Smooth muscle cell (in vitro differentiated cells): ENCODE measurements around the gene MYL7. TPM values are rescaled to one million over a fixed set of nuclear protein-coding genes. Genes with fewer than 3 reads are reported as not detected.

Experiments used
- DNase-seq: peaks from one replicate; lab custom pipeline; 2025; ENCODE audit not compliant: unreplicated experiment; lab: John Stamatoyannopoulos, UW
- H2AFZ ChIP-seq: fragments of 200-600 bp; sonication (generic); 2 replicates; pipeline ENCODE4 v1.6.0; 2016; ENCODE audit warnings: antibody characterized with exemption, low read depth, mild to moderate bottlenecking
- H3F3A ChIP-seq: fragments of 200-600 bp; sonication (generic); 2 replicates; pipeline ENCODE4 v1.6.0; 2017; ENCODE audit warnings: antibody characterized with exemption, low read depth
- H3K27ac ChIP-seq: fragments of 200-600 bp; sonication (generic); 2 replicates; pipeline ENCODE4 v1.5.1; 2016; ENCODE audit warnings: low read depth, mild to moderate bottlenecking
- H3K27me3 ChIP-seq: fragments of 200-600 bp; sonication (generic); 2 replicates; pipeline ENCODE4 v1.6.1; 2016; ENCODE audit warnings: low read depth, mild to moderate bottlenecking
- H3K36me3 ChIP-seq: fragments of 200-600 bp; sonication (generic); 2 replicates; pipeline ENCODE4 v1.5.1; 2016; ENCODE audit warnings: low read depth
- H3K4me1 ChIP-seq: fragments of 200-600 bp; sonication (generic); 2 replicates; pipeline ENCODE4 v1.5.1; 2016; ENCODE audit warnings: low read depth
- H3K4me2 ChIP-seq: fragments of 200-600 bp; sonication (generic); 2 replicates; pipeline ENCODE4 v1.6.0; 2016; ENCODE audit warnings: mild to moderate bottlenecking
- H3K4me3 ChIP-seq: fragments of 200-600 bp; sonication (generic); 2 replicates; pipeline ENCODE4 v1.5.1; 2016; ENCODE audit warnings: mild to moderate bottlenecking
- H3K79me2 ChIP-seq: fragments of 200-600 bp; sonication (generic); 2 replicates; pipeline ENCODE4 v1.6.0; 2016; ENCODE audit warnings: low read depth, mild to moderate bottlenecking
- H3K9ac ChIP-seq: fragments of 200-600 bp; sonication (generic); 2 replicates; pipeline ENCODE4 v1.6.0; 2016; ENCODE audit warnings: low read depth
- H3K9me3 ChIP-seq: fragments of 200-600 bp; sonication (generic); replicated peaks from 2 replicates; pipeline ENCODE4 v1.5.1; 2016; ENCODE audit warnings: low read depth
- H4K20me1 ChIP-seq: fragments of 200-600 bp; sonication (generic); 2 replicates; pipeline ENCODE4 v1.6.0; 2016; ENCODE audit warnings: low read depth
- WGBS: methylation state at CpG from one replicate; pipeline ENCODE4 v1.1.7; 2016; ENCODE audit warnings: low lambda C conversion rate; 5-methylcytosine and 5-hydroxymethylcytosine counted together
- polyA plus RNA-seq: library from polyadenylated mRNA; unstranded; fragments of >200 nt; fragmentation: Nextera tagmentation; extraction: Ambion mirVana; gene quantifications from 2 replicates; pipeline ENCODE4 v1.2.1, GENCODE V29; 2016
- total RNA-seq: library from RNA; depleted of rRNA; stranded (reverse); fragments of >200 nt; gene quantifications from 2 replicates; pipeline ENCODE4 v1.2.3, GENCODE V29; 2014
- TF ChIP-seq, protein P1 (sequence below): fragments of 200-600 bp; sonication (generic); IDR thresholded peaks from 2 replicates; pipeline ENCODE4 v1.5.1; 2017; ENCODE audit warnings: borderline replicate concordance, mild to moderate bottlenecking, antibody characterized with exemption; ENCODE audit not compliant: insufficient read depth, poor library complexity, severe bottlenecking

Gene MYL7
- total and polyA plus RNA-seq, 2 experiments from 2014 or later, result 35.8 to 95.1 TPM

DNA sequence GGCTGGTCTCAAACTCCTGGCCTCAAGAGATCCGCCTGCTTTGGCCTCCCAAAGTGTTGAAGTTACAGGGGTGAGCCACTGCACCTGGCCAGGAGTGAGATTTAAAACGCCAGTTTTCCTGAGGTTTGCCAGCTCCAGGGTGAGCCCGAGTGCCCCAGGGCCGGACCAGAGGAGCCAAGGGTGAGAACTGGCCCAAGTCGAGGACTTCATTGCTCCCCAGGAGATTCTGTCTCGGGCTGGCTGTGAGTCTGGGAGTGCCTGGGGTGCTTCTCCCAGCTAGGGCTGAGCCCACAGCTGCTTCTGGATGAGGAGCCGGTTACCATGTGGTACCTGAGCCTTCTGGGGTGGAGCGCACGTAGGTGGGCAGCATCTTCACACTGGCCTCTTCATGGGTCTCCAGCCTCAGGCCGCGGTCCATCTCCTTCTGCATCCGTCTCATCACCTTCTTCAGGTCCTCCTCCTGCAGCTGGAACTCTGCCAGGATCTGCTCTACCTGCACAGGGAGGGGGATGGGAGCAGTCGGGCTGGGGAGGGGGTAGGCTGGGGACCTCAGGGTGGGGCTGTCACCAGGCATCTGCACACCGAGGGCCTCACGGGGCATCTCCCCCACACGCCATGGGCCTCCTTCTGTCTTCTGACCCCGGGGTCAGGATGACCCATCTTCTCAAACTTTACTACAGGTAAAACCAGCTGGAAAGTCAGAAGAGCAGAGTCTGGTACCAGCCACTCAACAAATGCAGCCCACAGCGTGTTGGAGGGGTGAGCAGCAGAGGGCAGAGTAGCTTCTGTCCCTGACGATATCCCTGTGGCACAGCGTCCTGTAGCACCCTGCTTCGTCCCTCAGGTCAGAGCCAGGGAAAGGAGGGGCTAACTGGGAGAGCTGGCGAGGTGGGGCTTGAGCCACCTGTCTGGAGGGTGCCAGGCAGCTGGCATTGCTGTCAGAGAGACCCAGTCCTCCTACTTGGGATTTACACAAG, 12.1 kb upstream of the MYL7 start:
- H3K4me1 ChIP-seq, result no peaks in the 10 kb centered on the region
- H2AFZ ChIP-seq, result no peak overlapping the region
- H3F3A ChIP-seq, result no peaks in the 10 kb centered on the region
- H3K36me3 ChIP-seq, result no peaks in the 10 kb centered on the region
- H3K27me3 ChIP-seq, result no peaks in the 10 kb centered on the region
- no peak overlapping the region for H3K27ac ChIP-seq
- no peaks in the 10 kb centered on the region for H4K20me1 ChIP-seq
- no peaks in the 10 kb centered on the region for H3K79me2 ChIP-seq
- no peaks in the 10 kb centered on the region for H3K9me3 ChIP-seq
- no peak overlapping the region for H3K4me3 ChIP-seq
- DNase-seq, result no peak
- WGBS, result 90% methylated on average over 20 of the region's 22 CpGs
- H3K4me2 ChIP-seq, result no peak overlapping the region
- TF ChIP-seq, protein P1, sequence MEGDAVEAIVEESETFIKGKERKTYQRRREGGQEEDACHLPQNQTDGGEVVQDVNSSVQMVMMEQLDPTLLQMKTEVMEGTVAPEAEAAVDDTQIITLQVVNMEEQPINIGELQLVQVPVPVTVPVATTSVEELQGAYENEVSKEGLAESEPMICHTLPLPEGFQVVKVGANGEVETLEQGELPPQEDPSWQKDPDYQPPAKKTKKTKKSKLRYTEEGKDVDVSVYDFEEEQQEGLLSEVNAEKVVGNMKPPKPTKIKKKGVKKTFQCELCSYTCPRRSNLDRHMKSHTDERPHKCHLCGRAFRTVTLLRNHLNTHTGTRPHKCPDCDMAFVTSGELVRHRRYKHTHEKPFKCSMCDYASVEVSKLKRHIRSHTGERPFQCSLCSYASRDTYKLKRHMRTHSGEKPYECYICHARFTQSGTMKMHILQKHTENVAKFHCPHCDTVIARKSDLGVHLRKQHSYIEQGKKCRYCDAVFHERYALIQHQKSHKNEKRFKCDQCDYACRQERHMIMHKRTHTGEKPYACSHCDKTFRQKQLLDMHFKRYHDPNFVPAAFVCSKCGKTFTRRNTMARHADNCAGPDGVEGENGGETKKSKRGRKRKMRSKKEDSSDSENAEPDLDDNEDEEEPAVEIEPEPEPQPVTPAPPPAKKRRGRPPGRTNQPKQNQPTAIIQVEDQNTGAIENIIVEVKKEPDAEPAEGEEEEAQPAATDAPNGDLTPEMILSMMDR, result no peak
- no peak overlapping the region for H3K9ac ChIP-seq

DNA sequence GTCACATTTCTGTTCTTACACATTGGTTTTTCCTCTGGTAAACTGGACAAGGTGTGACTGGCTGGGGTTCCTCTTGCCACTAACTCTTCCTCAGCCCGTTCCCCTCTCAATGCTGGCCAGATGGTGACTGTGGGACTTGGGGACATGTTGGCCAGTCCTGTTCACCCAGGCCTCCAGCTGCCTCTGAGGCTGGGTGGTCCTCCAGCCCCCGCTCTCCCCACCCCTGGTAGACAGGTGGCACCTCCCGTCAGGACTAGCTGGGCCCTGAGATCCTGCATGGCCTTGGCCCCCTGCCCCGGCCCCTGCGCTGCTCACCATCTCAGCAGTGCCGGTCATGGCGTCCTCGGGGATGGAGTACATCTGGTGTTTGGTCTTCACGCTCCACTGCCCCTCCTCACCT, 10.8 kb upstream of the MYL7 start:
- H3K4me3 ChIP-seq, result no peak overlapping the region
- H3K4me2 ChIP-seq, result no peak overlapping the region
- H4K20me1 ChIP-seq, result no peaks in the 10 kb centered on the region
- TF ChIP-seq, protein P1, result no peak
- DNase-seq, result no peak
- no peak overlapping the region for H3K27ac ChIP-seq
- no peaks in the 10 kb centered on the region for H3K27me3 ChIP-seq
- no peaks in the 10 kb centered on the region for H3F3A ChIP-seq
- no peak overlapping the region for H2AFZ ChIP-seq
- no peak overlapping the region for H3K9ac ChIP-seq
- H3K79me2 ChIP-seq, result no peaks in the 10 kb centered on the region
- WGBS, result 95% methylated on average over 9 of the region's 9 CpGs
- H3K36me3 ChIP-seq, result no peaks in the 10 kb centered on the region
- H3K9me3 ChIP-seq, result no peaks in the 10 kb centered on the region
- H3K4me1 ChIP-seq, result no peaks in the 10 kb centered on the region

DNA sequence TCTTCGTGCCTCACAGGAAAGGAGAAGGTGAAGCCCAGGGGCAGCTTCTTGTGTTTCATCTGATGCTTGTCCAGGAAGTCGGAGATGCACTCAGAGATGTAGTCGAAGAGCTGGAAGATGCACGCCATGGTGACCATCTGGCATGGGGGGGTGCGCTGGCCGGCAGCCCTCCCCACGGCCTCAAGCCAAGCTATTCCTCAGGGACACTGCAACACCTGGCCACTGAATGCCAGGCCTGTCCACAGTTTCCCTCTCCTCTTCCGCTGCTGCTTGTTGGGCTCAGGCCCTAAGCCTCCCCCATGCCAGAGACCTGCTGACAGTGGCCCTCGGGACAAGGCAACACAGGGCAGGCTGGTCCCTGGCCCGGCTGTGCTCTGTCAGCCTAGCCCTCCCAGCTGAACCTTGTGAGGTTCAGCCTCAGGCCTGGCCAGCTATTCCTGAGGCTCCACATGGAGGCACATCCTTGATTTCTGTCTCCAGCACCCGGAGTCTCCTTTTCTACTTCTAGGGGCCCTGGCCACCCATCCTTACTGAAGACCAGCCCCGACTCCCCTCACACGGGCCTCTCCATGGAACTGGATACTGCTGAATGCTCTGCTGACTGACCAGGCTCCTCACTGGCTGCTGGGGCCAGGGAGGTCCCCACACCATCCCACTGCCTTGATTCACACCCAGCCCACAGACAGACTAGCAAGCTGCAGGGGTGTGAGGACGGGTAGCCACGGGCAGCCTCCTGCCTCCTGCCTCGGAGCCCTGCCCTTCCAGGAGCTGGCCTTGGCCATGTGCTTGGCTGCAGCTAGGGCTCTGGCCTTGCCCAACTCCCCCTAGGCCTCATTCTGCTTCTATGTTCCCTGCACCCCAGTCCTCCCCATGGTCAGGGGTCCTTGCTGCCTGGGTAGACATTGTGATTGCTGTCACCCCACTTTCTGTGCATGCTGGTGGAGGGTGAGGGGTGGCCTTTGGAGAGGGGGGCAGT, 10.1 kb upstream of the MYL7 start:
- H3K4me2 ChIP-seq, result no peak overlapping the region
- 91% methylated on average over 16 of the region's 16 CpGs for WGBS
- no peak for DNase-seq
- H3K9ac ChIP-seq, result no peak overlapping the region
- no peaks in the 10 kb centered on the region for H3K27me3 ChIP-seq
- no peaks in the 10 kb centered on the region for H3K36me3 ChIP-seq
- H3K4me3 ChIP-seq, result no peak overlapping the region
- H3K27ac ChIP-seq, result no peak overlapping the region
- H3K4me1 ChIP-seq, result no peaks in the 10 kb centered on the region
- no peaks in the 10 kb centered on the region for H3K9me3 ChIP-seq
- no peaks in the 10 kb centered on the region for H3K79me2 ChIP-seq
- no peaks in the 10 kb centered on the region for H3F3A ChIP-seq
- H2AFZ ChIP-seq, result no peak overlapping the region
- no peaks in the 10 kb centered on the region for H4K20me1 ChIP-seq
- TF ChIP-seq, protein P1, result no peak
